Measurements from ENCODE around the gene ABI2.

Gene ABI2

GRCh38 chr2:203344667-203345066 is 16.5 kb downstream of the ABI2 start:
- TF ChIP-seq MAX (IDR thresholded peaks at IDR 0.05) (no peak), CREB1 (IDR thresholded peaks at IDR 0.05; ENCODE audit: low read depth) (no peak), ZBTB7A (IDR thresholded peaks at IDR 0.05; ENCODE audit: low read depth) (no peak), YY1 (IDR thresholded peaks at IDR 0.05; ENCODE audit: low read depth) (no peak), TEAD4 (IDR thresholded peaks at IDR 0.05) (no peak), TCF12 (IDR thresholded peaks at IDR 0.05; ENCODE audit: low read depth) (no peak)

GRCh38 chr2:203346612-203347011 is 18.4 kb downstream of the ABI2 start:
- TF ChIP-seq, protein P1, sequence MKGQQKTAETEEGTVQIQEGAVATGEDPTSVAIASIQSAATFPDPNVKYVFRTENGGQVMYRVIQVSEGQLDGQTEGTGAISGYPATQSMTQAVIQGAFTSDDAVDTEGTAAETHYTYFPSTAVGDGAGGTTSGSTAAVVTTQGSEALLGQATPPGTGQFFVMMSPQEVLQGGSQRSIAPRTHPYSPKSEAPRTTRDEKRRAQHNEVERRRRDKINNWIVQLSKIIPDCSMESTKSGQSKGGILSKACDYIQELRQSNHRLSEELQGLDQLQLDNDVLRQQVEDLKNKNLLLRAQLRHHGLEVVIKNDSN (IDR thresholded peaks at IDR 0.05) = no peak
- TF ChIP-seq MAX (IDR thresholded peaks at IDR 0.05) = no peak
- no peak for TF ChIP-seq EP300 (IDR thresholded peaks at IDR 0.05; ENCODE audit: borderline replicate concordance)
- TF ChIP-seq, protein P2, sequence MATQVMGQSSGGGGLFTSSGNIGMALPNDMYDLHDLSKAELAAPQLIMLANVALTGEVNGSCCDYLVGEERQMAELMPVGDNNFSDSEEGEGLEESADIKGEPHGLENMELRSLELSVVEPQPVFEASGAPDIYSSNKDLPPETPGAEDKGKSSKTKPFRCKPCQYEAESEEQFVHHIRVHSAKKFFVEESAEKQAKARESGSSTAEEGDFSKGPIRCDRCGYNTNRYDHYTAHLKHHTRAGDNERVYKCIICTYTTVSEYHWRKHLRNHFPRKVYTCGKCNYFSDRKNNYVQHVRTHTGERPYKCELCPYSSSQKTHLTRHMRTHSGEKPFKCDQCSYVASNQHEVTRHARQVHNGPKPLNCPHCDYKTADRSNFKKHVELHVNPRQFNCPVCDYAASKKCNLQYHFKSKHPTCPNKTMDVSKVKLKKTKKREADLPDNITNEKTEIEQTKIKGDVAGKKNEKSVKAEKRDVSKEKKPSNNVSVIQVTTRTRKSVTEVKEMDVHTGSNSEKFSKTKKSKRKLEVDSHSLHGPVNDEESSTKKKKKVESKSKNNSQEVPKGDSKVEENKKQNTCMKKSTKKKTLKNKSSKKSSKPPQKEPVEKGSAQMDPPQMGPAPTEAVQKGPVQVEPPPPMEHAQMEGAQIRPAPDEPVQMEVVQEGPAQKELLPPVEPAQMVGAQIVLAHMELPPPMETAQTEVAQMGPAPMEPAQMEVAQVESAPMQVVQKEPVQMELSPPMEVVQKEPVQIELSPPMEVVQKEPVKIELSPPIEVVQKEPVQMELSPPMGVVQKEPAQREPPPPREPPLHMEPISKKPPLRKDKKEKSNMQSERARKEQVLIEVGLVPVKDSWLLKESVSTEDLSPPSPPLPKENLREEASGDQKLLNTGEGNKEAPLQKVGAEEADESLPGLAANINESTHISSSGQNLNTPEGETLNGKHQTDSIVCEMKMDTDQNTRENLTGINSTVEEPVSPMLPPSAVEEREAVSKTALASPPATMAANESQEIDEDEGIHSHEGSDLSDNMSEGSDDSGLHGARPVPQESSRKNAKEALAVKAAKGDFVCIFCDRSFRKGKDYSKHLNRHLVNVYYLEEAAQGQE (IDR thresholded peaks at IDR 0.05; ENCODE audit: low read depth) = no peak
- no peak for TF ChIP-seq EGR1 (IDR thresholded peaks at IDR 0.05)
- TF ChIP-seq TEAD4 (IDR thresholded peaks at IDR 0.05) = no peak
- no peak for TF ChIP-seq TAF1 (IDR thresholded peaks at IDR 0.05; ENCODE audit: low read depth)
- no peak for TF ChIP-seq TCF12 (IDR thresholded peaks at IDR 0.05; ENCODE audit: low read depth)
- TF ChIP-seq YY1 (IDR thresholded peaks at IDR 0.05; ENCODE audit: low read depth) = no peak
- TF ChIP-seq ZBTB7A (IDR thresholded peaks at IDR 0.05; ENCODE audit: low read depth) = no peak
- no peak for TF ChIP-seq CREB1 (IDR thresholded peaks at IDR 0.05; ENCODE audit: low read depth)
- TF ChIP-seq RAD21 (IDR thresholded peaks at IDR 0.05; ENCODE audit: low read depth) = no peak
- TF ChIP-seq CEBPB (IDR thresholded peaks at IDR 0.05) = no peak
- no peak for TF ChIP-seq NFIC (IDR thresholded peaks at IDR 0.05)
- no peak for TF ChIP-seq FOXM1 (IDR thresholded peaks at IDR 0.05; ENCODE audit: borderline replicate concordance, low read depth)

GRCh38 chr2:203347375-203347774 is 19.2 kb downstream of the ABI2 start:
- TF ChIP-seq EP300 (IDR thresholded peaks at IDR 0.05; ENCODE audit: borderline replicate concordance) = no peak
- TF ChIP-seq, protein P1 (IDR thresholded peaks at IDR 0.05) = no peak
- no peak for TF ChIP-seq CREB1 (IDR thresholded peaks at IDR 0.05; ENCODE audit: low read depth)
- TF ChIP-seq TAF1 (IDR thresholded peaks at IDR 0.05; ENCODE audit: low read depth) = no peak
- TF ChIP-seq TCF12 (IDR thresholded peaks at IDR 0.05; ENCODE audit: low read depth) = no peak
- TF ChIP-seq FOXM1 (IDR thresholded peaks at IDR 0.05; ENCODE audit: borderline replicate concordance, low read depth) = no peak
- no peak for TF ChIP-seq YY1 (IDR thresholded peaks at IDR 0.05; ENCODE audit: low read depth)
- TF ChIP-seq EGR1 (IDR thresholded peaks at IDR 0.05) = no peak
- no peak for TF ChIP-seq NFIC (IDR thresholded peaks at IDR 0.05)
- no peak for TF ChIP-seq ZBTB7A (IDR thresholded peaks at IDR 0.05; ENCODE audit: low read depth)
- no peak for TF ChIP-seq MAX (IDR thresholded peaks at IDR 0.05)
- TF ChIP-seq, protein P2 (IDR thresholded peaks at IDR 0.05; ENCODE audit: low read depth) = no peak
- TF ChIP-seq CEBPB (IDR thresholded peaks at IDR 0.05) = no peak
- no peak for TF ChIP-seq TEAD4 (IDR thresholded peaks at IDR 0.05)
- TF ChIP-seq RAD21 (IDR thresholded peaks at IDR 0.05; ENCODE audit: low read depth) = no peak

DNA sequence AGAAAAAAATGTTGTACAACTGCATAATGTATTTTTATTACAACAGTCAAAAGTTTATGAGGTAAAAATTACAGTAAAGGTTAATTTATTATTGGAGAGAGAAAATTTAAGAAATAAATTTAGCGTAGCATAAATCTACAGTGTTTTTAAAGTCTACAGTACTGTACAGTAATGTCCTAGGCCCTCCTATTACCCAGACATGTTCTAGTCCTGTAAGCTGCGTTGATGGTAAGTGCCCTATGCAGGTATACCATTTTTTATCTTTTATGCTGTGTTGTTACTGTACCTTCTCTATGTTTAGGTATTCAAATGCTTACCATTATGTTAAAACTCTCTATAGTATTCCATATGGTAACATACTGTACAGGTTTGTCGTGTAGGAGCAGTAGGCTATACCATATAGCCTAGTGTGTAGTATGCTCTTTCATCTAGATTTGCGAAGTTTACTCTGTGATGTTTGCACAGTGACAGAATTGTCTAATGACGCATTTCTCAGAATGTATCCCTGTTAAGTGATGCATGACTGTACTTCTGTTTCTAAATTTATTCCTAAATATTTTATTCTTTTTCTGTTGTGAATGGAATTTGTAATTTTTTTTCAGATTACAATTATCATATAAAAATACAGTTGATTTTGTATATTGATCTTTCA is 24.5 kb downstream of the ABI2 start:
- TF ChIP-seq NFIC (IDR thresholded peaks at IDR 0.05) (no peak), TEAD4 (IDR thresholded peaks at IDR 0.05) (no peak), CREB1 (IDR thresholded peaks at IDR 0.05; ENCODE audit: low read depth) (no peak), ZBTB7A (IDR thresholded peaks at IDR 0.05; ENCODE audit: low read depth) (no peak), RAD21 (IDR thresholded peaks at IDR 0.05; ENCODE audit: low read depth) (no peak), CEBPB (IDR thresholded peaks at IDR 0.05) (no peak), EP300 (IDR thresholded peaks at IDR 0.05; ENCODE audit: borderline replicate concordance) (no peak), TCF12 (IDR thresholded peaks at IDR 0.05; ENCODE audit: low read depth) (no peak), YY1 (IDR thresholded peaks at IDR 0.05; ENCODE audit: low read depth) (no peak), TAF1 (IDR thresholded peaks at IDR 0.05; ENCODE audit: low read depth) (no peak), FOXM1 (IDR thresholded peaks at IDR 0.05; ENCODE audit: borderline replicate concordance, low read depth) (no peak)
- TF ChIP-seq, protein P1 (IDR thresholded peaks at IDR 0.05) = no peak
- TF ChIP-seq, protein P2 (IDR thresholded peaks at IDR 0.05; ENCODE audit: low read depth) = no peak

Measured in Ishikawa (cell line).